Thymus (tissue), 11 donors: Measurements from ENCODE around the gene INO80C. TPM values are rescaled to one million over a fixed set of nuclear protein-coding genes. Genes with fewer than 3 reads are reported as not detected.
A peak's percentile ranks its signal among the peaks of the same experiment; 100 is the strongest.

Experiments used
- DNase-seq, 9 donors: peaks; one replicate each; pipeline ENCODE4 v3.0.0-alpha.2; 2013; ENCODE audit warnings: low spot score in 9 of 9, low read depth in 6 of 9, missing footprints in 1 of 9
- H3K27ac ChIP-seq, 2 donors: one replicate each; pipeline ENCODE4 v1.5.1; 2013; ENCODE audit warnings: control low read depth in 1 of 2, low read depth in 1 of 2, low read length in 1 of 2, mild to moderate bottlenecking in 1 of 2, moderate library complexity in 1 of 2
- H3K27me3 ChIP-seq, 2 donors: one replicate each; pipeline ENCODE4 v1.5.1; 2013; ENCODE audit warnings: low read length in 1 of 2; ENCODE audit not compliant: control insufficient read depth in 2 of 2, insufficient read depth in 1 of 2
- H3K36me3 ChIP-seq, 2 donors: one replicate each; pipeline ENCODE4 v1.5.1; 2013; ENCODE audit warnings: low read length in 1 of 2, mild to moderate bottlenecking in 1 of 2, moderate library complexity in 1 of 2; ENCODE audit not compliant: control insufficient read depth in 2 of 2, insufficient read depth in 2 of 2
- H3K4me1 ChIP-seq, 2 donors: one replicate each; pipeline ENCODE4 v1.5.1; 2013; ENCODE audit warnings: low read length in 2 of 2; ENCODE audit not compliant: control insufficient read depth in 2 of 2, insufficient read depth in 2 of 2
- H3K4me3 ChIP-seq, 2 donors: one replicate each; pipeline ENCODE4 v1.5.1; 2013; ENCODE audit warnings: low read length in 2 of 2, control low read depth in 1 of 2, mild to moderate bottlenecking in 1 of 2
- H3K9me3 ChIP-seq, 2 donors: one replicate each; pipeline ENCODE4 v1.5.1; 2013; ENCODE audit warnings: low read length in 1 of 2, mild to moderate bottlenecking in 1 of 2; ENCODE audit not compliant: control insufficient read depth in 2 of 2, insufficient read depth in 1 of 2
- WGBS: extraction: QIAGEN DNeasy Blood & Tissue Kit; methylation state at CpG from one replicate; pipeline ENCODE4 v1.1.7; 2013; 5-methylcytosine and 5-hydroxymethylcytosine counted together
- polyA plus RNA-seq: library from polyadenylated mRNA; stranded (reverse); fragments of 200-250 nt; gene quantifications from one replicate; pipeline ENCODE4 v1.2.3, GENCODE V29; 2013
- total RNA-seq: library from RNA; stranded (reverse); fragments of 120-200 nt; gene quantifications from one replicate; pipeline ENCODE4 v1.2.4, GENCODE V29; 2013
- donor health status: healthy.

INO80C gene
- total and polyA plus RNA-seq, 2 donors, result 7.1 to 32.6 TPM

DNA sequence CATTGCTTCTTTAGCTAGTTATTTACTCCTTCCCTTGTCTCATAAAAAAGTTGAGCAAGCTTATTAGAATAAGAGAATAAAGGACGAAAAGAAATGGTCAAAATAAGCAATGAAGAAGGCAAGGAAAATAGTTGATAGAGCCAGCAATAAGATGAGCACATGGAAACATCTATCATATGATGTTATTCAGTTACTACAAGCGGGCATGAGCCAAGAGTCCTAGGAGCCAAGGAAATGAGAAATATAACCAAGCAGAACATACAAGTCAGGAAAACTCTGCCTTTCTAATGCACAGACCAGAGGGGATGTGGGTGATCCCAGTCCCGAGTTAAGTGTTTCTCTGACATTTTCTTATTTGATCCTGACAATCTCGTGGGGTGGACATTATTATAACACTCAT lies 33.9 kb downstream of the INO80C start:
- WGBS, result 97% methylated on average over 4 of the region's 4 CpGs
- no peak overlapping the region for H3K4me3 ChIP-seq
- no peaks in the 10 kb centered on the region for H3K4me1 ChIP-seq
- H3K27me3 ChIP-seq, result no peaks in the 10 kb centered on the region
- peaks cover 0 to 3% of the 10 kb centered on the region in 2 donors for H3K9me3 ChIP-seq
- DNase-seq, result no peak
- H3K36me3 ChIP-seq, result peaks cover 0 to 17% of the 10 kb centered on the region in 2 donors
- no peak overlapping the region for H3K27ac ChIP-seq

DNA sequence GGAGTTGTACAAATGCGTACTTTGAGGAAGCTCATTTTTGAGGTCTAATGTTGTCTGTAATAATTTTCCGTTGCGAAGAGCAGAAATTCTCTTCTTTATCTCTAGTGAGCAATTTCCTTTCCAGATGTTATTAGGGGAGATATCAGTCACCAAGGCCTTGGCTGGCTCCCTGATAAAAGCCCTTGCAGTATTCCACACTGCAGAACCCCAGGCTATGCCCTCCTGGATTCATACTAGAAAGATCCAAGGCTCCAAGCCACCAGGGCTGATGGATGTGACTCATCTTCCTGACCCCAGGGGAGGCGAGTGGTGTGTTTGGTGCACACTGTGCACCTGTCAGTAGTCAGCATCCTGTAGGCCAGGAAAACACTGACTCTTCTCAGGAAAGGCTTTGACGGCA lies 34.7 kb downstream of the INO80C start:
- peaks cover 0 to 5% of the 10 kb centered on the region in 2 donors for H3K9me3 ChIP-seq
- no peaks in the 10 kb centered on the region for H3K4me1 ChIP-seq
- no peak overlapping the region for H3K27ac ChIP-seq
- WGBS, result 71% methylated on average over 5 of the region's 5 CpGs
- no peak for DNase-seq
- H3K27me3 ChIP-seq, result no peaks in the 10 kb centered on the region
- H3K4me3 ChIP-seq, result no peak overlapping the region
- H3K36me3 ChIP-seq, result peaks cover 0 to 14% of the 10 kb centered on the region in 2 donors

DNA sequence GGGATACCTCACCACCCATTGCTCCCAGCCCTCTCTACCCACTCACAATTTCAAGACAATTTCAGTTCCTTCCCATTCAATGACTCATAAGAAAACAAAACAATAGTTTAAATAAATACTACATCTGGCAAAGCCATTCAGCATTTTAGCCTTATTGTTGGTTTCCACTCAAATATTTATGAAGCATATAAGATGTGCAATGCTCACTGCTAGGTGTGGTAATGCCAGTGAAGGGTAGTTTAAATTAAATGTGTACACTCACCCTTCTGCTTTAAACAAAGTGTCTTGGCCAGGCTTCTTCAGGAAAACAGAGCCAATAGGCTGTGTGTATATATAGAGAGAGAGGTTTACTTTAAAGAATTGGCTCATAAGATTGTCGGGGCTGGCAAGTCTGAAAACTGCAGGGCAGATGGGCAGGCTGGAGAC lies 37.0 kb downstream of the INO80C start:
- H3K27ac ChIP-seq, result no peak overlapping the region
- peaks cover 0 to 5% of the 10 kb centered on the region in 2 donors for H3K9me3 ChIP-seq
- no peaks in the 10 kb centered on the region for H3K4me1 ChIP-seq
- DNase-seq, result no peak
- no peak overlapping the region for H3K4me3 ChIP-seq
- no peaks in the 10 kb centered on the region for H3K36me3 ChIP-seq
- 96% methylated on average over 1 of the region's 1 CpG for WGBS
- H3K27me3 ChIP-seq, result no peaks in the 10 kb centered on the region

DNA sequence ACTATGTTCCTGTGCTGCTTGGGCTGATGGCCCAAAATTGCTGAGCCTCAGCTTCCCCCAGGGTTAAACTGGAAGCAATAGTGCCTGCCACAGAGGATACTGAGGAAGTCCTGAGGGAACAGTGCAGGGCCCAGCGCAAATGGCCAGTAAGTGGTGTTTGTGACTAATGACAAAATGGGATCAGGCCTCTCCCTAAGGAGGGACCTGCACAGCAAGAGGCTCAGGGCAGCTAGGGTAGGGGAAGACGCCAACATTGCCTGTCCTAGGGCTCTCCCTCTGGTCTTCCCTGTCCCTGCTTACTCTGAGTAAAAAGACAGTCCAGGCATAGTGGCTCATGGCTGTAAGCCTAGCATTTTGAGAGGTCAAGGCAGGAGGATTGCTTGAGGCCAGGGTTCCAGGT lies 37.8 kb downstream of the INO80C start:
- 98% methylated on average over 2 of the region's 2 CpGs for WGBS
- no peak overlapping the region for H3K4me3 ChIP-seq
- H3K27ac ChIP-seq, result no peak overlapping the region
- no peaks in the 10 kb centered on the region for H3K36me3 ChIP-seq
- H3K4me1 ChIP-seq, result no peaks in the 10 kb centered on the region
- no peaks in the 10 kb centered on the region for H3K27me3 ChIP-seq
- DNase-seq, result no peak
- peaks cover 0 to 5% of the 10 kb centered on the region in 2 donors for H3K9me3 ChIP-seq

DNA sequence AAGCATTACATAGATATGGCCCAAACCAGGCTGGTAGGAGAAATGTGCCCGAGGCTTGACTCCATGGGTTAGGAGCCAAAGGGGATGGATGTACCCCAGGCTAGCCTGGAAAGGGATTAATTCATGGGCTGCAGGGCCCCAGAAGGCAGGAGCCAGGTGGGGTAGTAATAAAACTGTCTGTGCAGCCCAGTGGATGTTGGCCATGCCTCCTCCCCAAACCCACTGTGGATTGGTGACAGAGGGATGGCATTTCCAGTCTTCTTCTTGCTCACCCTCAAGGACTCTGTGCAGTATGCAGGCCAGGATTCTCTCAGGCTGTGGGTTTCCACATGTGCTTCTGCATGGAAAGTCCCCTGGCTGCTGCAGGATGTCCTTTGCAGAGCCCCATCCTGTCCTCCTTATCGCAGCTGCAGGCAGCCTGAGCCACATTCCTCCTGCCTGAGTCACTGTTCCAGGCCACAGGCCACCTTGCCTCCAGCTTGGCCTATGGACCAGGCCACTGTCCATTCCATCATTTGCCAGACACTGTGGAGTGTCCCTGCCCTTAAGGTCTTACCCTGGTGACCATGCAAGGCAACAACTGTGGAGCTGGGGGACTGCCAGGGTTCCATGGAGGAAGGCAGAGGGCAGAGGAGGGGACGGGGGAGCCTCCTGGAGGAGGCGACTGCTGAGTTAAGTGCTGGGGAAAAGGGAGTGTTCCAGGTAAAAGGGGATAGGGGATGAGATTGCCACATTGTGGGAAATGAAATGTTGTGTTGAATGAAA lies 38.9 kb downstream of the INO80C start:
- WGBS, result 85% methylated on average over 4 of the region's 4 CpGs
- H3K4me3 ChIP-seq, result no peak overlapping the region
- no peaks in the 10 kb centered on the region for H3K4me1 ChIP-seq
- H3K36me3 ChIP-seq, result no peaks in the 10 kb centered on the region
- H3K27me3 ChIP-seq, result no peaks in the 10 kb centered on the region
- H3K27ac ChIP-seq, result no peak overlapping the region
- H3K9me3 ChIP-seq, result peaks cover 0 to 5% of the 10 kb centered on the region in 2 donors
- no peak for DNase-seq

DNA sequence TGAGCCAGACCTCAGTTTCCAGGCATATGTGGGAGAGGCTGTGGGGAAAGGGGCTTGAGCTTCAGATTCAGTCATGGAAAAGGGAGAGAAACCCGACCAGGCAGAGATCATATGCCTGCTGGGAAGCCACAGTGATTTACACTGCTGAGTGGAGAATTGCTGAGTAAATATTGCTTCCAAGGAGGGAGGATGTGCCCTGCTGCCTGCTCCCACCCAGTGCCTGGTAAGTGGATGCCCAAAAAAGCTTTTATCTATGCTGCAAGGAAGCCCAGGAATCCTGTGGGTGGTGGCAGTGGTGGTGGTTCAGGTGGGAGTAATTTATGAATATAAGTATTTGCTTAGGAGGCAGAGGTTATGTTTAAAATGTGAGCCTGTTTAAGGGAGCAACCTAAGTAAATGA lies 39.5 kb downstream of the INO80C start:
- 88% methylated on average over 1 of the region's 1 CpG for WGBS
- DNase-seq, result no peak

DNA sequence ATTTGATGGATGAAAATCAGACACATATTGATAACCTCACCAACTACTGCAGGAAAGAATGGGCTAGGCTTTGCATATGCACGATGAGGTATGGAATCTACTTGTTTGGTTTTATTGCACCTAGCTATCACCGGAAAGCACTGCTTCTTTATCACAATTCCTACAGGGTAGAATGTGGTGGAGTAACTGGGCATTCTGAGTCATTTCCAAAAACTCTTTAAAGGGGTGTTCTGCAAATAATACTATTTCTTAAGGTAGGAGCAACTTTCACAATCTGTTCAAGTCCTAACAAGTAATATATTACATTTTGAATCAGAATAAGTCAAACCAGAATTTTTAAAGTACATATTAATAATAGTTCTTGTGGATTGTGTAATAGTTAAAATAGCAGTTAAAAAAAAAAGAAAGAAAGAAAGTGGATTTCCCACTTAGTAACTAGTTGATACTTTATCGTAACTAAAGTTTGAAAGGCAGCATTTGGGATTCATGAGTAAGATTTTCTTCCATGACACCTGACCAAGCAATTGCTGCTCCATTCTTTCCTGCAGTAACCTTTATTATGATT lies 40.5 kb downstream of the INO80C start:
- DNase-seq, result no peak

More for the DNA sequence above, 39.5 kb downstream of the INO80C start:
- Histone ChIP-seq H3K27ac (no peak overlapping the region), H3K36me3 (no peaks in the 10 kb centered on the region), H3K4me1 (no peaks in the 10 kb centered on the region), H3K9me3 (peaks cover 0 to 5% of the 10 kb centered on the region in 2 donors), H3K4me3 (no peak overlapping the region), H3K27me3 (no peaks in the 10 kb centered on the region)

DNA sequence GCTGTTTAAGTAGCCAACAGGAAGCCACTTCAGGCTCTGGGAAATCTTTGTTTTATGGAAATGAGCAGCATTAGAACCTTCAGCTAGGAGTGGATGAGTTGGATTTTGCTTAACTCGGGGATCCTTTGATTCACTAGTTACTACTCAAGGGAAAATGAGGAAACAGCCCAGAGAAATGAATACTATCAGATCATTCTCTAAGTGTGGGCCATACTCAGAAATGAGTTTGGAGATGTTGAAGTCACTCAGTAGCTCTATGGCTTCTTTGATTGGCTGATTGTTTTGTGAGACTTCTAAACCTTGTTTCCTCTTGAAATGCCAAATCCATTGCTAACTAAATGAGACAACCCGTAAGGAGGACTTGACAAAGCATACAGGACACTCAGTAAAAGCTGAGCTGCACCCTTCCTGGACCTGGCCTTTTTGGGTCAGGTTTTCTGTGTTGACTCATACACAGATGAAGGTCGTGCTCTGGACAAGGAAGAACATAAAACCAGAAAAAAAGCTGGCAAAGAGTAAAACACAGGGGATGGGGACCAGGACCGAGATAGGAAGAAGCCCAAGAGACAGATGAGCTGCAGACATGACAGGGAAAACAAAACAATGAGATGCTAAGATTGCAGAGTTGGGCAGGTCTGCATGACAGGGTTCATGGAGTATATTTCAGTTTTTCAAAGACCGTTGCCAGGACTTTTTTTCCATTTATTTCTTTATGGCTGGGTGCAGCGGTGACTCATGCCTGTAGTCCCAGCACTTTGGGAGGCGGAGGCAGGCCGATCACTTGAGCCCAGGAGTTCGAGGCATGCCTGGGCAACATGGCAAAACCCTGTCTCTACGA lies 41.6 kb downstream of the INO80C start:
- Histone ChIP-seq H3K36me3 (no peaks in the 10 kb centered on the region), H3K27me3 (no peaks in the 10 kb centered on the region), H3K4me3 (no peak overlapping the region), H3K9me3 (peaks cover 0 to 5% of the 10 kb centered on the region in 2 donors), H3K27ac (peak overlapping the region in 1 of 2 donors; percentile 9), H3K4me1 (no peaks in the 10 kb centered on the region)
- WGBS, result 88% methylated on average over 10 of the region's 10 CpGs
- DNase-seq, result no peak

More for the DNA sequence above, 40.5 kb downstream of the INO80C start:
- H3K4me1 ChIP-seq, result no peaks in the 10 kb centered on the region
- 94% methylated on average over 3 of the region's 3 CpGs for WGBS
- H3K9me3 ChIP-seq, result peaks cover 0 to 5% of the 10 kb centered on the region in 2 donors
- H3K27me3 ChIP-seq, result no peaks in the 10 kb centered on the region
- no peak overlapping the region for H3K27ac ChIP-seq
- H3K4me3 ChIP-seq, result no peak overlapping the region
- no peaks in the 10 kb centered on the region for H3K36me3 ChIP-seq

DNA sequence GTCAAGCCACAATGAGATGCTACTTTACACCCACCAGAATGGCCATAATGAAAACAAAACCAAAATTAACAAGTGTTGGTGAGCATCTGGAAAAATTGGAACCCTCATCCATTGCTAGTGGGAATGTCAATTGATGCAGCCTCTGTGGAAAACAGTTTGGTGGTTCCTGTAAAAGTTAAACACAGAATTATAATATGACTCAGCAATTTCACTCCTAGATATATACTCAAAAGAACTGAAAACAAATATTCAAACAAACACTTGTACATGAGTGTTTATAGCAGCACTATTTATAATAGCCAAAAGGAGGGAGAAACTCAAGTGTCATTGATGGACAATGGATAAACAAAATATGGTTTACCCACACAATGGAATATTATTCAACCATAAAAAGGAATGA lies 43.0 kb downstream of the INO80C start:
- no peaks in the 10 kb centered on the region for H3K4me1 ChIP-seq
- peaks cover 0 to 5% of the 10 kb centered on the region in 2 donors for H3K9me3 ChIP-seq
- no peak for DNase-seq
- H3K27me3 ChIP-seq, result no peaks in the 10 kb centered on the region
- H3K4me3 ChIP-seq, result no peak overlapping the region
- H3K36me3 ChIP-seq, result no peaks in the 10 kb centered on the region
- H3K27ac ChIP-seq, result no peak overlapping the region
